AG09319 (cell line): ENCODE measurements around the gene ACER2.
"Not testable (repeated sequence)": the region's sequence is repeated elsewhere in the genome, so short reads cannot be mapped to it uniquely, and the experiment has no call there.

ENCODE experiments used
- DNase-seq: peaks from one replicate; pipeline ENCODE4 v3.0.0-alpha.2; 2010; ENCODE audit warnings: low read depth; ENCODE audit errors: extremely low read depth
- TF ChIP-seq, protein P1 (sequence below): IDR thresholded peaks from 2 replicates; pipeline ENCODE4 v1.5.1; 2011; ENCODE audit warnings: low read depth, mild to moderate bottlenecking, inconsistent platforms, low read length, moderate library complexity

The ACER2 gene

DNA sequence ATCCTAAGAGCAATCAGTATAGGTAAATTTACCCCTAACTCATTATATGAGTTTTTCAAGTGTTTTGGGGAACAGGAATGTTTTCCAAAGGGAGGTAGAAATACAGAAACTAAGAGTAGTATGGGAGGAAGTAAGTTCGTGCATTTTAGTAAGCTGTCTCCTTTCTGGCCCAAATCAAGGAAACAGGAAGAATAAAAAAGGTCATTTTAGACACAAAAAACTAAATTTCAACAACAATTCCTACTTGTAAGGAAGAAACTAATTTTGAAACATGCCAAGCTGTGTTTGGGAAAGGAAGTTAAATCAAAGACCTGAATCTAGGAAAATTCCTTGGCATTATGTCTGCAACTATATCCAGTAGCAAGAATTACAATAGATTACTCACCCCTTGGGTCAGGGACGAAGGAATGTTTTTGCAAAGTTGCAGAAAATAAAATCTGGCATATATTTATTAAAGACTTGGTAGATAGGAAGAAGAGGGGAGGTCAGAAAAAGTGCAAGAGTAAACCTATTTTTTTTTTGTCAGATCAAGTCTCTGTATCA, 22.2 kb upstream of the ACER2 start:
- DNase-seq: no peak
- TF ChIP-seq, protein P1, sequence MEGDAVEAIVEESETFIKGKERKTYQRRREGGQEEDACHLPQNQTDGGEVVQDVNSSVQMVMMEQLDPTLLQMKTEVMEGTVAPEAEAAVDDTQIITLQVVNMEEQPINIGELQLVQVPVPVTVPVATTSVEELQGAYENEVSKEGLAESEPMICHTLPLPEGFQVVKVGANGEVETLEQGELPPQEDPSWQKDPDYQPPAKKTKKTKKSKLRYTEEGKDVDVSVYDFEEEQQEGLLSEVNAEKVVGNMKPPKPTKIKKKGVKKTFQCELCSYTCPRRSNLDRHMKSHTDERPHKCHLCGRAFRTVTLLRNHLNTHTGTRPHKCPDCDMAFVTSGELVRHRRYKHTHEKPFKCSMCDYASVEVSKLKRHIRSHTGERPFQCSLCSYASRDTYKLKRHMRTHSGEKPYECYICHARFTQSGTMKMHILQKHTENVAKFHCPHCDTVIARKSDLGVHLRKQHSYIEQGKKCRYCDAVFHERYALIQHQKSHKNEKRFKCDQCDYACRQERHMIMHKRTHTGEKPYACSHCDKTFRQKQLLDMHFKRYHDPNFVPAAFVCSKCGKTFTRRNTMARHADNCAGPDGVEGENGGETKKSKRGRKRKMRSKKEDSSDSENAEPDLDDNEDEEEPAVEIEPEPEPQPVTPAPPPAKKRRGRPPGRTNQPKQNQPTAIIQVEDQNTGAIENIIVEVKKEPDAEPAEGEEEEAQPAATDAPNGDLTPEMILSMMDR: no peak

DNA sequence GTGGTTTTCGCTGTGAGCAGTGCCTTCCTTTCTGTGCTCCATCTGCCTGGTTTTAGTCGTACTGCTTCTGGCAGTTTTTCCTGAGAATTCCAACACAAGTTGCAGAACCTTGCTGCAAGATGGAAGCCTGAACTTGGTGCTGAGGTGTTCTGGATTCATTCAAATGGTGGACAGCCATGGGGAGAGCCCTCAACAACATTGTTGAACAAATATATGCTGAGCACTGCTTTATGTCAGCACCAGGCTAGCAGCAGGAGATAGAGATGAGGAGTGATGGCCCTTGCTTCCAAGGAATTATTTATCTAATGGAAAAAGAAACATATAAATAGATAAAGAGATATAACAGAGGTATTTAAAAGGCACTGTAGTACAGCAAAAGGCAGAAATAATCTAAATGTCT, 21.5 kb upstream of the ACER2 start:
- TF ChIP-seq, protein P1: no peak

DNA sequence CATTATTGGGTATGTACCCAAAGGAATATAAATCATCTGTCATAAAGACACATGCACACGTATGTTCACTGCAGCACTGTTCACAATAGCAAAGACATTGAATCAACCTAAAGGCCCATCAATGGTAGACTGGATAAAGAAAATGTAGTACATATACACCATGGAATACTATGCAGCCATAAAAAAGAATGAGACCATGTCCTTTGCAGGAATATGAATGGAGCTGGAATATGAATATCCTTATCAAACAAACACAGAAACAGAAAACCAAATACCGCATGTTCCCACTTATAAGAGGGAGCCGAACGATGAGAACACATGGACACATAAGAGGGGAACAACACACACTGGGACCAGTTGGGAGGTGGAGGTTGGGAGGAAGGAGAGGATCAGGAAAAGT, 19.3 kb upstream of the ACER2 start:
- not testable (repeated sequence) for DNase-seq

More for the DNA sequence above, 21.5 kb upstream of the ACER2 start:
- no peak for DNase-seq

DNA sequence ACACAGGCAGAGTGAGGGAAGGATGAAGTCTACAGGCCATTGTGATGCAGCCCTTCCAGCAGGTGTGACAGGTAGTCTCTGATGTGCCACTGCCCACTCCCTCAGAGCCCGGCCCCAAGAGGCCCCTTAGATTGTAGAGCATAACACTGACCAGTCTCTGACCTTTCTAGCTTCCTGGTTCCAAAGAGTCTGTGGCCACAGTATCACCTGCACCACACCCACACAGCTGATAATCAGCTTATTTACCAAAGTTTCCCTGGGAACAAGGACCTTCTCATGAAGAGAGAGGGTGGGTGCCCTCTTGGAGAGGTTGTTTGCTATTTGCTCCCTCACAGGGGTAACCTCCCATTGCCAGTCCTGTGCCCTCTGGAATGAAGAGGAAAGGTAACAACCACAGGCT, 11.0 kb upstream of the ACER2 start:
- DNase-seq: no peak
- TF ChIP-seq, protein P1: no peak

DNA sequence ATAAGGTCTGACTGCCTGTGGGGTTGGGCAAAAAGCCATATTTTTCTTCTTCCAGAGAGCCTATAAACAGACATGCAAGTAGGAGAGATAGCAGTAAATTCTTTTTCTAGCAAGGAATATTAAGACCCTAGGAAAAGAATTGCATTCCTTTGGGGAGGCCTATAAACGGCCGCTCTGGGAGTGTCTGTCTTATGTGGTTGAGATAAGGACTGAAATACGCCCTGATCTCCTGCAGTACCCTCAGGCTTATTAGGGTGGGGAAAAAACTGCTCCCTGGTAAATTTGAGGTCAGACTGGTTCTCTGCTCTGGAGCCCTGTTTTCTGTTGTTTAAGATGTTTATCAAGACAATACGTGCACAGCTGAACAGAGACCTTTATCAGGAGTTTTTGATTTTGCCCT, 5.6 kb upstream of the ACER2 start:
- DNase-seq: not testable (repeated sequence)

DNA sequence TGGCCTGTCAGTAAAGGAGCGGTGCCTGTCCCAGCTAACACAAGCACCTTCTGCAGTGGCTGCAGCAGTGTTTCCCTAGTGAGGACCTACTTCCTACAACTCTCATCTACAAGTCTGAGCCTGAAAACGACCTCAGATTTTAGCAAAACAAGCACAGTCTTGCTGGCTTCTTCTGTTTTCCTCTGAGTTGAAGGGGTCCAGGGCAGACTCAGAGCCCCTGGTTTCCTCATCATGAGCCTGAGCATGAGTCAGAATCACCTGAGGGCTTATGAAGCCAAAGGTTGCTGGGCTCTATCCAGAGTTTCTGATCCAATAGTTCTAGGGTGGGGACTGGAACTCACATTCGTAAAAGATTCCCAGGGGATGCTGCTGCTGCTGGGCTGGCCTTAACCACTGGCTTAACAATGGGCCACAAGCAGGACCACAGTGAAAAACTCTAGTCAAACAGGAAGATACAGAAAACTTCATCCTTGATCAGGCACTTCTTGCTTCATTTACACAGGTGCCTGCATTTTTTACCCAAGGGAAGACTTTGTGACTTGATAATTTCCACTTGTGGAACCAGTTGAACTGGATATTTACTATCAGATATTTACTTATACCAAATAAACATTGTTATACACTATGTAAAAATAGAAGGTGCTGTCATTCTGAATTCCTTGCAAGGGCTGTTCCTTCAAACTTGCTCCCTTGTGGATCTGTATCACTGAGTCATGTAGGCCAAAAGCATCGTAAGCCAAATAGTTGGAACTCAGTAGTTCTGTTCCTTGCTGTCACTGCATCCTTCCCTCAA, 4.3 kb upstream of the ACER2 start:
- DNase-seq: no peak
- TF ChIP-seq, protein P1: no peak

DNA sequence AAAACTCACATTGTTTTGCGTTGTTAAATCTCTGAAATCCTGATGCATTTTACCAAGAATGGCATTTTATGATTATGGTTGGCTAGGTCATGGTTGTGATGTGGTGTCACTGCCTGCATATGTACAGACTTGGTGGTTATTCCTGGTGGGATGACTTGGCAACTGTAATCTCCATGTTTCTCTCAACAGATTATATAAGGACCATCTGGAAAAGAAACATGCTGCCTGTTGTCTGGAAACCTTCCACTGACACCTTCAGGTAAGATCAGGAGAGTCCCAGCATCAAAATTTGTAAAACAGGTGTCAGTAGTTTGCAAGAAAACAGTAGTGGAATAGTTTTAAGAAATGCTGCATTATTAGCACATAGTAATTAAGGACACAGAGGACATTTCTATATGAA, 3.0 kb upstream of the ACER2 start:
- TF ChIP-seq, protein P1: no peak
- DNase-seq: no peak

DNA sequence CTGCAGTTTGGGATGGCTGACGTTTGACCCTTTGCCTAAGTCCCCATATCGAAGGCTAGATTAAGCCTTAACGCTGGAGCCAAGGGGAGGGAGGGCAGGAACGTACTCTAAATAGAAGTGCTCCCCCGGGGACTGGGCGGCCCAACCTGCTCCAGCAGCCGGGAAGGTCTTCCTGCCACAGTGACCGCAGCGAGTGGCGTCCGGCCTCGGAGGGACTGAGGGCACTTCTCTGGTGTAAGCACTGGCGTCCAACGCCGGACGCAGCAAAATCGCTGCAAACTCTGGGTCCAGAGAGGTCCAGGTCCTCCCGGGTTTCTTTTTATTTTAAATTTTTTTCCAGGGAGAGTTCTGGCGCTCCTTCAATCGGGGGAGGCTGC, 505 bp upstream of the ACER2 start:
- DNase-seq: no peak
- TF ChIP-seq, protein P1: no peak
